Esophagus squamous epithelium (tissue), 5 donors: ENCODE data around the gene C22orf31. TPM values are rescaled to one million over a fixed set of nuclear protein-coding genes. Genes with fewer than 3 reads are reported as not detected.
A peak's percentile ranks its signal among the peaks of the same experiment; 100 is the strongest.
"Not testable (repeated sequence)": the region's sequence is repeated elsewhere in the genome, so short reads cannot be mapped to it uniquely, and the experiment has no call there.

Experiments
- DNase-seq: peaks from one replicate; lab custom pipeline; 2025; lab: John Stamatoyannopoulos, UW
- H3K27ac ChIP-seq, 4 donors: fragments of 200-600 bp; sonication (generic); one replicate each; pipeline ENCODE4 v1.5.1; 2016 to 2019; ENCODE audit warnings: mild to moderate bottlenecking in 1 of 4
- H3K27me3 ChIP-seq, 4 donors: fragments of 200-600 bp; sonication (generic); 1 replicate in 3 of 4; 2 replicates in 1 of 4; pipeline versions ENCODE4 v1.5.1 to v1.6.0; 2017 to 2021; ENCODE audit warnings: antibody characterized with exemption in 1 of 4
- H3K36me3 ChIP-seq, 3 donors: fragments of 200-600 bp; sonication (generic); one replicate each; pipeline ENCODE4 v1.5.1; 2016 to 2019
- H3K4me1 ChIP-seq, 3 donors: fragments of 200-600 bp; sonication (generic); one replicate each; pipeline ENCODE4 v1.5.1; 2017 to 2019
- H3K4me3 ChIP-seq, 4 donors: fragments of 200-600 bp; sonication (generic); 1 replicate in 3 of 4; 2 replicates in 1 of 4; pipeline ENCODE4 v1.5.1; 2016 to 2019; ENCODE audit warnings: mild to moderate bottlenecking in 2 of 4, moderate library complexity in 1 of 4
- H3K9me3 ChIP-seq, 3 donors: fragments of 200-600 bp; sonication (generic); one replicate each; pipeline ENCODE4 v1.5.1; 2016 to 2019
- POLR2A ChIP-seq, 4 donors: fragments of 450-650 bp; IDR thresholded peaks; one replicate each; pipeline ENCODE4 v1.6.1; 2017; ENCODE audit warnings: antibody characterized with exemption in 4 of 4, mild to moderate bottlenecking in 4 of 4, moderate library complexity in 3 of 4
- WGBS, 2 donors: methylation state at CpG; one replicate each; pipeline ENCODE4 v1.1.5; 2018; 5-methylcytosine and 5-hydroxymethylcytosine counted together
- intact Hi-C: fragments of 100-400 bp; cut with DNase I; formaldehyde crosslinking; loops from one replicate; pipeline ENCODE4 v1.15.0; 2022
- total RNA-seq, 4 donors: library from RNA; depleted of rRNA; stranded (reverse); fragments of >200 nt; gene quantifications; one replicate each; pipeline ENCODE4 v1.1.0, GENCODE V29; 2016
- TF ChIP-seq, protein P1 (sequence below), 6 experiments: fragments of 450-650 bp in 4 of 6; fragments of 200-600 bp in 2 of 6; sonication (generic) in 2 of 6; IDR thresholded peaks; one replicate each; pipeline ENCODE4 v1.5.1; 2016 to 2019; ENCODE audit warnings: antibody characterized with exemption in 6 of 6, mild to moderate bottlenecking in 4 of 6, moderate library complexity in 4 of 6
- donor health status: DM: yes; HTN: yes; CAD: no.

Gene C22orf31
- total RNA-seq, 4 donors from 2014 or later: 0.38 TPM; not detected in 3

DNA sequence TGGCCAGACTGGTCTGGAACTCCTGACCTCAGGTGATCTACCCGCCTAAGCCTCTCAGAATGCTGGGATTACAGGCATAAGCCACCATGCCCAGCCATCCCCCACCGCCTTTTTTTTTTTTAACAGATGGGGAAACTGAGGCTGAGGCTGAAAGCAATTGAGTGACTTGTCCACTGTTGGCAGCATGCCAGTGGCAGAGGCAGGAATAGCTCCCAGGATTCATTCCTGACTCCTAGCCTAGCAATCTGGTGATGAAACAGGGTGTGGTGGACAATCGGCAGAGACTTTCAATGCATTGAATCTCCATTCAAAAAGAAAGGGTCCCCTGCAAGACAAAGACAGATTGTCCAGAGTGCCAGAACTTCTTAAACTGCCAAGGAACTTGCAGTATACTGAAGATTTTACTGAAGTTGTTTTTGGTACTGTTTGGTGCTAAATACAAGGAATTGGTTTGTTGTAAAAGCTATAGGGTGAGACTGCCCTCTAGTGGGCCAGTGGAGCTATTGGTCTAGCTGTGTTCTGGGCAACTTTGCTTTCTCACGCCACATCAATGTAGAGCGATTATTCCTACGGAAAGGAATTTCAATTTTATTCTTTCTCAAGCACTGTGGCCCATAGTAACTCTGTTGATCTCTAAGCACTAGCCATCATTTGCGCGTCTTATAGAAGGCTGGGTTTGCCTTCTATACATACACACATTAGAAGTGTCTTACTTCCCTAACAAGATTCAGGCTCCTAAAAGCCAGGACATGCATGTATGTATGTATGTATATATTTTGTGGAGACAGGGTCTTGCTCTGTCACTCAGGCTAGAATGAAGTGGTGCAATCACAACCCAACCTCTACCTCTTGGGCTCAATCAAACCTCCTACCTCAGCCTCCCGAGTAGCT lies 21.0 kb downstream of the C22orf31 start:
- TF ChIP-seq POLR2A (IDR thresholded peaks at IDR 0.05): no peak
- TF ChIP-seq, protein P1, sequence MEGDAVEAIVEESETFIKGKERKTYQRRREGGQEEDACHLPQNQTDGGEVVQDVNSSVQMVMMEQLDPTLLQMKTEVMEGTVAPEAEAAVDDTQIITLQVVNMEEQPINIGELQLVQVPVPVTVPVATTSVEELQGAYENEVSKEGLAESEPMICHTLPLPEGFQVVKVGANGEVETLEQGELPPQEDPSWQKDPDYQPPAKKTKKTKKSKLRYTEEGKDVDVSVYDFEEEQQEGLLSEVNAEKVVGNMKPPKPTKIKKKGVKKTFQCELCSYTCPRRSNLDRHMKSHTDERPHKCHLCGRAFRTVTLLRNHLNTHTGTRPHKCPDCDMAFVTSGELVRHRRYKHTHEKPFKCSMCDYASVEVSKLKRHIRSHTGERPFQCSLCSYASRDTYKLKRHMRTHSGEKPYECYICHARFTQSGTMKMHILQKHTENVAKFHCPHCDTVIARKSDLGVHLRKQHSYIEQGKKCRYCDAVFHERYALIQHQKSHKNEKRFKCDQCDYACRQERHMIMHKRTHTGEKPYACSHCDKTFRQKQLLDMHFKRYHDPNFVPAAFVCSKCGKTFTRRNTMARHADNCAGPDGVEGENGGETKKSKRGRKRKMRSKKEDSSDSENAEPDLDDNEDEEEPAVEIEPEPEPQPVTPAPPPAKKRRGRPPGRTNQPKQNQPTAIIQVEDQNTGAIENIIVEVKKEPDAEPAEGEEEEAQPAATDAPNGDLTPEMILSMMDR (IDR thresholded peaks at IDR 0.05): peak; percentile 87 to 97 (median 96)
- Histone ChIP-seq H3K9me3 (no peaks in the 10 kb centered on the region), H3K4me3 (peak overlapping the region in 1 of 4 donors; percentile 9), H3K27me3 (no peaks in the 10 kb centered on the region), H3K4me1 (peaks cover 11 to 49% (median 26%) of the 10 kb centered on the region in 3 donors), H3K27ac (peak overlapping the region in 3 of 4 donors; percentile 2 to 37 (median 9)), H3K36me3 (peaks cover 0 to 14% (median 0%) of the 10 kb centered on the region in 3 donors)
- WGBS, 2 donors: 26 to 34% methylated on average over 8 to 9 of the region's 9 CpGs
- intact Hi-C loops: loop anchor here (5.0 kb wide), 1 partner anchor 183 kb away; no protein-coding TSS in a partner anchor
- no peak for DNase-seq

DNA sequence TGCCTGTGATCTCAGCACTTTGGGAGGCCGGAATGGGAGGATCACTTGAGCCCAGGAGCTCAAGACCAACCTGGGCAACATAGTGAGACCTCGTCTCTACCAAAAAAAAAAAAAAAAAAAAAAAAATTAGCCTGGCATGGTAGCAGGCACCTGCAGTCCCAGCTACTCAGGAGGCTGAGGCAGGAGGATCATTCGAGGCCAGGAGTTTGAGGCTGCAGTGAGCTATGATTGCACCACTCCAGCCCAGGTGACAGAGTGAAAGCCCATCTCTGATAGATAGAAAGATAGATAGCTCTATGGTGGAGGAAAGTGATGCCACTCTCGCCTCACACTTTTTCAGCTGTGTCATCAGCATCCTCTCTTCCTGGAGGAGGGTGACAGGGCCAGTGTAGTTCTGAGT lies 21.9 kb downstream of the C22orf31 start:
- not testable (repeated sequence) for H3K27me3 ChIP-seq, H3K27ac ChIP-seq, H3K9me3 ChIP-seq, H3K36me3 ChIP-seq, H3K4me3 ChIP-seq, DNase-seq
- 90% methylated on average over 3 to 4 of the region's 4 CpGs for WGBS, 2 donors
- peaks cover 11 to 43% (median 23%) of the 10 kb centered on the region in 3 donors for H3K4me1 ChIP-seq
- intact Hi-C loops: loop anchor here (5.0 kb wide), 1 partner anchor 182 kb away; no protein-coding TSS in a partner anchor

DNA sequence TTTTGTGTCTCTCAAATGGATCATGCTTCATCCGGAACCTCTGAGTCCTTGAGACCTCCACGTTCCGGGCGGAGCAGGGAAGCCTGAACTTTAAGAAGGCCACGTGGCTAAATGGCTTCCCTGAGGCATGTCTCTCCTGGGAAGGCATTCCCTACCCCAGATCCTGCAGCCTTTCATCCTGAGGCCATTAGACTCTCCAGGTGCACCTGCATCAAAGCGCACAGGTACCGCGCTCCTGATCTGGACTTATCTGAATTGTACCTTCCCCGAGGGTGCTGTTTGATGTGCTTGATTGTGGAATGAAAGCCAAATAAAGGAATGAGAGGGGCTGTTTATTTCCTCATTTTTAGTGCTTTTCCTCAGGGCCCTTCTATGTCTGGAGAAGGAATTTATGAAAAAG lies 22.5 kb downstream of the C22orf31 start:
- peaks cover 11 to 38% (median 18%) of the 10 kb centered on the region in 3 donors for H3K4me1 ChIP-seq
- H3K36me3 ChIP-seq: peaks cover 0 to 4% (median 0%) of the 10 kb centered on the region in 3 donors
- intact Hi-C loops: no loop called here
- H3K27me3 ChIP-seq: no peaks in the 10 kb centered on the region
- WGBS, 2 donors: 59 to 73% methylated on average over 5 to 9 of the region's 9 CpGs
- H3K9me3 ChIP-seq: no peaks in the 10 kb centered on the region
- no peak overlapping the region for H3K4me3 ChIP-seq
- no peak overlapping the region for H3K27ac ChIP-seq
- no peak for TF ChIP-seq POLR2A (IDR thresholded peaks at IDR 0.05)
- TF ChIP-seq, protein P1 (IDR thresholded peaks at IDR 0.05): no peak
- DNase-seq: no peak

DNA sequence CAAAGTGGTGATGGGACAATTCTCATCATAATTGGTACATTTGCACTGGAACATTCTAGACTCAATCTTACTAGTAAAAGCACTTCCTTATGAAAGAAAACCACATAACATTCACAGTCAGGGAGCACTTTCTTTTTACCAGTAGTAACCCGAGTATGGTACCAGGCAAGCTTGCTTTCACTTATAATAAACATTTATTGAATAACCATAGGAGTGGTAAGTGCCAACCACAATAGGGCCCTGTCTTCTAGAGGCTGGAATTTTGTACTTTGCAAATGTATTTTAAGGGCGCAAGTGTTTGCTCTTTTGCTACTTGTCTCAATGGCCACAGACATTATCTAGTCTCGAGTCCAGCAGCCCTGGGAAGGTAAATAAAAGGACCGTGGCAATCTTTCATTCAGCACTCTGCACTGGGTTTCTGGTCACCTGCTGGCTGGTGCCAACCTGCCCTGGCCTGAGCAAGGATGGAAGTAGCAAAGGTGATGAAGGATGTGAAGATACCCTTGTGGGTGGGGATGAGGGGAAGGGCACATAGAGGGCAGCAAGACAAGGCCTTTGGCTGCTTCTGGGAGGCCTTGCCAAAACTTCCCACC lies 24.2 kb downstream of the C22orf31 start:
- TF ChIP-seq, protein P1 (IDR thresholded peaks at IDR 0.05): no peak
- TF ChIP-seq POLR2A (IDR thresholded peaks at IDR 0.05): no peak
- no peak overlapping the region for H3K4me3 ChIP-seq
- H3K9me3 ChIP-seq: no peaks in the 10 kb centered on the region
- no peak overlapping the region for H3K27ac ChIP-seq
- intact Hi-C loops: no loop called here
- WGBS, 2 donors: 50 to 69% methylated on average over 4 of the region's 4 CpGs
- no peak for DNase-seq
- H3K36me3 ChIP-seq: peaks cover 0 to under 1% (median 0%) of the 10 kb centered on the region in 3 donors
- H3K4me1 ChIP-seq: peaks cover 11 to 30% (median 15%) of the 10 kb centered on the region in 3 donors
- no peaks in the 10 kb centered on the region for H3K27me3 ChIP-seq

DNA sequence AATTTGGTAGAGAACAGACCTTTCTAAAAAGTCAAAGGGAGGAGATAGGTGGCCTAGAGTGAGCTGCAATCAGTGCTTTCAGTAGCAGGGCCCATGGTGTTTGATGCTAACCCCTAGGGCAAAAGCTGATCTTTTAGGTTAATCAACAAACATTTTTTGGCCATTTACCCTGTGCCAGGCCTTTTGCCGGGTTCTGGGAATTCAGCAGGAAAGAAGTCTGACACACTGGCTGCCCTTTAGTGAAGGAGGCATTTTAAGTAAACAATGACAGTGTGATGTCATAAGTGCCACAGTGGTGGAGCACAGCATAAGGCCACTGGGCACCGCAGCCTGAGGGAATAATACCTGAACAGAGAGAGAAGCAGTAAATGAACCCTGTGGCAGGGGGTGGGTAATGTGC lies 29.0 kb downstream of the C22orf31 start:
- peaks cover 18 to 37% (median 26%) of the 10 kb centered on the region in 3 donors for H3K4me1 ChIP-seq
- H3K4me3 ChIP-seq: no peak overlapping the region
- TF ChIP-seq, protein P1 (IDR thresholded peaks at IDR 0.05): no peak
- no peaks in the 10 kb centered on the region for H3K27me3 ChIP-seq
- intact Hi-C loops: no loop called here
- H3K36me3 ChIP-seq: no peaks in the 10 kb centered on the region
- DNase-seq: no peak
- WGBS, 2 donors: 56 to 60% methylated on average over 2 of the region's 2 CpGs
- no peaks in the 10 kb centered on the region for H3K9me3 ChIP-seq
- H3K27ac ChIP-seq: peak overlapping the region in 3 of 4 donors; percentile 78 to 90 (median 88)
